NCI-H128 (cell line): ENCODE measurements around the gene PSMA7.

ENCODE experiments used
- DNase-seq: peaks from one replicate; lab custom pipeline; 2025; ENCODE audit not compliant: unreplicated experiment; lab: John Stamatoyannopoulos, UW

PSMA7 gene

GRCh38 chr20:62172666-62173065, 29.5 kb upstream of the PSMA7 start:
- no peak for DNase-seq

DNA sequence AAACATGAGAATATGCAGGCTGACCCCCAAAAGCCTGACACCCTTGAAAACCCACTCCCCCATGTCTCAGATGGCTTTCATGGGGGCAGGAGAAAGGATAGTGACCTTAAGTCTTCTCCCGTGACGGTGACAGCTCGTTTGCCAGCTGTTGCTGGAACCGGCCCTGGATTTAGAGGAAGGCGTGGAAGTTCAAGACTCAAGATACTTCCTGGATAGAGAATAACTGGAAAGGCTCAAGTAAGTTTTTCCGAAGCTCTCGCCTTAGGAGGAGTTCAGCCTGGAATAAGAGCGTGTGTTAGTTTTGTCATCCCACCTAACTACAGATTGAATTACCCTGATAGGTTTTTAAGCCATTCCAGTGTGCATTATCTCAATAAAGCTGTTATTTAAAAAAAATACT, 28.1 kb upstream of the PSMA7 start:
- DNase-seq, result no peak

GRCh38 chr20:62170536-62170935, 27.3 kb upstream of the PSMA7 start:
- DNase-seq, result no peak

- no peak for DNase-seq
These were observed 25.8 kb upstream of the PSMA7 start for GRCh38 chr20:62168890-62169435.

DNA sequence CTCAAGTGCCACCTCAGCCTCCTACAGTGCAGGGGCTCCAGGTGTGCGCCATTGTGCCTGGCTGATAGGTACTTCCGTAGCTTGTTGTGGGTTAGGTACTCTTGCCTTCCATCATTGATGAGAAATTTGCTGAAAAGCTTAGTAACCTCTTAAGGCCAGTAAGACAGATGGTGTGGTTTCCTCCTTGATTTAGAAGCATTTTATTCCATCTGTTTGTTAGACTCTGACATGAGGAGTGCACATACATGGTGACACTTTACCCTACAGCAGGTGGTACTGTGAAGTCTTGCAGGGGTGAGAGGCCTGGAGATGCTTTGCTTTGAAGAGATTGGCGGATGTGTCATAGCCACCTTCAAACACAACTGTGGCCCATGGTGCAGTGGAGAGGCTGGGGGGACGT, 24.9 kb upstream of the PSMA7 start:
- no peak for DNase-seq

GRCh38 chr20:62167474-62167873, 24.3 kb upstream of the PSMA7 start:
- DNase-seq, result no peak

DNA sequence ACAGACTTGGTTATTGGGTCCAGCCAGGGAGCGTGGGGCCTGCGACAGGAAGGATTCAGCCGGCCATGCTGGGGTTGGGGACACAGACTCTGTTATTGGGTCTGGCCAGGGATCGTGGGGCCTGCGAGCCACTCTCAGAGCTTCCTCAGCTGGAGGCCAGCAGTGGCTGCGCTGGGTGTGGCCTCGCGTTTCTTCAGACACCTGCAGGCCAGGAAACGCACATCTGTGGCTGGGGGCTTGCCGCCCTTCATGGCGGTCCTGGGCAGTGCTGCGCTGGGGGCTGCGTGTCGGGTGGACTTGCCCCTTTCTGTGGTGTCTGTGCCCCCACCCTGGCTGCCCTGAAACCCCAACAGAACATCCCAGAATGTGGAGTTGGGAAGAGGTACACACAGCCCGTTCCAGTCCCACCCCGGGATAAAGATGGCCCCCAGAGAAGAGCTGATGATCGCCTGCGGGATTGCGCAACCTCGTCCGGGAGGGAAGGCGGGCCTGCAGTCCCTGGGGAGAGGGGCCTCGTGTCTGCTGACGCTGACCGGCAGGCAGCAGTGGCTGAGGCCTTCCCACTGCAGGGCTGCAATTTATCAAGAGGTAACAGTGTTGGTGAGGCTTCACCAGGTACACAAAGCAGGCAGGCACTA, 22.7 kb upstream of the PSMA7 start:
- no peak for DNase-seq

DNA sequence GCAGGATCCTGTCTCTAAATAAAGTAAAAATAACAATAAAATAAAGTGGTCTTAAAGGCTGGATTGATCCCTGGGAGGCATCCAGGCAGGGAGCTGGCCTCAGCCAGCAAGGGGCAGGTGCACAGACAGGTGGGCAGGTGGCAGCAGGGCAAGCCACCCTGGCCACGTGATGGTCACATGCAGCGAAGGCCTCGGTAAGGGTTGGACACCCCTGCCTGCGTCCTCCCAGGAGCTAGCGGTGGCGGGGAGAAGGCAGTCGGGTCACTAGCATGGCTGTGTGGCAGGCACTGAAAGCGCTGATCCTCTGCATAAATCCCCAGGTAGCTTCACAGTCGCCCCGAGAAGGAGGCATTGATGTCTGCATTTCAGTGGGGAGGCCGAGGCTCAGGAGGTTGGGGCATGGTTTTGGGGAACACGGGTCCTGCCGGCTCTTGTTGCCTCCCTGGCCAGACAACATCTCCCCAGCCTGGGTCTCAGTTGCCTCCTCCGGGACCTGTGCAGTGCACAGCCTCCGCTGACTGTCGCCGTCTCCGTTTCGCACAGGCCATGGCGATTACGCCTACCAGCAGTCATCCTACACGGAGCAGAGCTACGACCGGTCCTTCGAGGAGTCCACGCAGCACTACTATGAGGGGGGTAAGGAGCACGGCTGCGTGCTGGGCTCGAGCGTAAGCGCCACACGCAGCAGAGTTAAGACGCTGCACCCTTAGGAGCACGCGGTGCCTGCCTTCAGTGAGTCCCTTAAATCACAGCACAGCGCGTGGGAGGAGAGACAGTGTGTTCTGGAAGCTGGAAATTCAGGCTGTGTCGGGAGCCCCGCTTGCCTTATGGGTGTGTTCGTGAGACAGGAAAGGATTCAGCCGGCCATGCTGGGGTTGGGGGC, 21.9 kb upstream of the PSMA7 start:
- DNase-seq, result no peak

DNA sequence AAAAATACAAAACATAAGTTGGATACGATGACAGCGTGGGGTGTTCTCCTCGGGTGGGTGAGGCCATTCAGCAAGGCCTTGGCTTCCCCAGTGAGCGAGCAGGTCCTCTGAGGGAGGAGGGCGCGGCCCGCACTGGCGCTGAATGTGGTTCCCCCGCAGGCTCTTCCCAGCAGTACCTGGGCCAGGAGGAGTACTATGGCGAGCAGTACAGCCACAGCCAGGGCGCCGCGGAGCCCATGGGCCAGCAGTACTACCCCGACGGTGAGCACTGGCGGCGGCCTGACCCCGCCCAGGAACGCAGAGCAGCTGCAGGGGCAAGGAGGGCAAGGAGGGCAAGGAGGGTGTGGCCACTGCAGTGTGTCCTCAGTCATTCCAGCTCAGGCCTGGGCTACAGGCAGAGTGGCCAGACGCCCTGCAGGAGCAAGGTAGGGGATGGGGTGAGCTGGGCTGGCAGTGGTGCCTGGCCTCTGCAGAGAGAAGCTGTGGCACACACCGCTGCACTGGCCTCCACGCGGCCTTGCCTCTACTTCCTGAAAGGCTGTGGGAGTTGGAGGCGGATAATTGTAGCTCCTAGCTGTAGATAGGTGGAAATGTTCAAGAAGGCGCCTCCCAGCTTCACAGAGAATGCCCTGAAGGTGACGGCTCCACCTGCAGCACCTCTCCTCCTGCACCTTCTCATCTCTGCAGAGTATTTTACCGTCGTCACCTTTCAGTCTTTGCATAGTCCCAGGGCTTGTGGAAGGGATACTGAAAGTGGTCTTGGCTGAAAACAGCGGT, 21.0 kb upstream of the PSMA7 start:
- no peak for DNase-seq

GRCh38 chr20:62163485-62163865, 20.3 kb upstream of the PSMA7 start:
- DNase-seq, result no peak

DNA sequence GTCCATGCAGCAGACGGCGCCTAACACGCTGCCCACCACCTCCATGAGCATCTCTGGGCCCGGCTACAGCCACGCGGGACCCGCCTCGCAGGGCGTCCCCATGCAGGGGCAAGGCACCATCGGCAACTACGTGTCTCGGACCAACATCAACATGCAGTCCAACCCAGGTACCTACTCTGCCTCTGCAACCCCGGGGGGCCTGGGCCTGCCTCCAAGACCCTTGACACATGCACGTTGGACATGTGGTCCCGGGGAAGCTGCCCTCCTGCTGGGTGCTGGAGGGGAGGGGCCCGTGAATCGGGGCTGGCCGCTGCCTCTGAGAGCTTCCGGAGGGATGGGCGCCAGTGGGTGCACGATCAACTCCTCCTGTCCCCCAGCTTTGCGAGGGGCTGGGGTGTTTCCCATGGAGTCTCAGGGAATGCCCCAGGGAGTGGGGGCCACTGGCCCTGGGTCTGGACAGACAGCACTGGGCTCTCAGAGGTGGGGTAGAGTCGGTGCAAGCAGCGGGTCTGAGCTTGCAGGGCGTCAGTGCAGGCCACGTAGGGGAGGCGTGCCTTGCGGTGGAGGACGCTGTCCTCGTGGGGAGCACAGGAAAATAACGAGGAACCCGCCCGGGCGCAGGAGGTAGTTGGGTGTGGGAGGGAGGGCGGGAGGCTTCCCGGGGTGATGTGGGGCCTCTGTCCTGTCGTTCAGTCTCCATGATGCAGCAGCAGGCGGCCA, 19.7 kb upstream of the PSMA7 start:
- no peak for DNase-seq

DNA sequence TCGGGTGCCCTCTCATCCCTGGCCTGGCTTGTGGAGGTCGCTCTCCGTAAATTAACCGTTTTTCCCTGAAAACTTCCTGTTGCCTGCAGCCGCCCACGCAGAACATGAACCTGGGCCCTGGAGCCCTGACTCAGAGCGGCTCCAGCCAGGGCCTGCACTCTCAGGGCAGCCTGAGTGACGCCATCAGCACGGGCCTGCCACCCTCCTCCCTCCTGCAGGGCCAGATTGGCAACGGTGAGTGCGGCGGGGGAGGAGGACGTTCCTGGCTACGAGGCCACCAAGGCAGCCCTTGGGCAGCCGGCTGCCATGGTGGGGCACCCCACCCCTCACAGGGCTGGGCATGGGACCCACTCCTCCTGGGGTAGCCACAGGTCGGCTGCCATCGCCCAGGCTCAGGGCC, 18.2 kb upstream of the PSMA7 start:
- DNase-seq, result no peak

DNA sequence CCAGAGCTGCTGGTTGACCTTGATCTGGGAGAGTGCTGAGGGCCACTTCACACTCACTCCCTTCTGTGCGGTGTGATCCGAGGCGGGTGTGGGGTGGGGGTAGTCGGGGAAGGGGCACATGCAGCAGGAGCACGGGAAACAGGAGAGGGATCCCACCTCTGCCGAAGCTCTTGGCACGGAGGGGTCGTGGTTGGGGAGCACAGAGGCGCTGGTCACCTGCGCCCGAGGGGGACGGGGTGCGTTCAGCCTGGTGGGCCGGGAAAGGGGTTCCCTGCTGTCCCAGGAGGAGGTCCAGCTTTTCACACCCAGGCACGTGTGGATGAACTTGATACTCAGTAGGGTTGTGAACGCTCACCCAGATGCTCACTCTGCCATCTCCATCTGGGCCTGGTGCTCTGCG, 17.7 kb upstream of the PSMA7 start:
- no peak for DNase-seq

- DNase-seq, result no peak
These were observed 17.1 kb upstream of the PSMA7 start for GRCh38 chr20:62160253-62160652.

- no peak for DNase-seq
These were observed 16.6 kb upstream of the PSMA7 start for GRCh38 chr20:62159839-62160238.

DNA sequence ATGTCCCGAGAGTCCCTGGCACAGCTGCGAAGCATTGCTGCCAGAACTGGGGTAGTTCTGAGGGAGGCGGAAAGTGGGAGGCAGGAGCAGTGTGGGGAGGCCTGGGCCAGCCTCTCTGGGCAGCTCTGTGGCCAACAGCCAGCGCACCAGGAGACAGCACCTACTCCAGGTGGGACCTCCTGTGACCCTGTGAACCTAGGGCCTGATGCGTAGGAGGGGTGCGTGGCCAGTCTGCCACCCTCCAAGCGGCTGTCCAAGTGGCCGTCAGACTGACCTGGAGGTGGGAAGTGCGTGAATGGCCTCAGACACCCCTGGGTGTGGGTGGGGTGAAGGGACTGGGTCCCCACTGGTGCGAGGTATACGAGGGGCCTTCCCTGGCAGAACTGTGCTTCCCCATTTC, 15.9 kb upstream of the PSMA7 start:
- DNase-seq, result no peak

DNA sequence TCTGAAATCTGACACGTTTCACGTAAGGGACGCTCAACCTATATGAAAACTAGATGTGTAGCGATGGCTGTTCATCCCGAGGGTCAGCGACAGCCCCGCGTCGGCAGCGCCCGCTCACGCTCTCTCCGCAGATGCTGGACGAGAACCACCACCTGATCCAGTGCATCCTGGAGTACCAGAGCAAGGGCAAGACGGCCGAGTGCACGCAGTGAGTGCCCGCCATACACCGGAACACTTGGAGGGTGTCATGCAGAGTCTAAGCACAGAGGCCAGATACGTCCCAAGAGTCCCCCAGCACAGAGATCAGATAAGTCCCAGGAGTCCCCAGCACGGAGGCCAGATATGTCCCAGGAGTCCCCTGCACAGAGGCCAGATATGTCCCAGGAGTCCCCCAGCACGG, 15.3 kb upstream of the PSMA7 start:
- no peak for DNase-seq

DNA sequence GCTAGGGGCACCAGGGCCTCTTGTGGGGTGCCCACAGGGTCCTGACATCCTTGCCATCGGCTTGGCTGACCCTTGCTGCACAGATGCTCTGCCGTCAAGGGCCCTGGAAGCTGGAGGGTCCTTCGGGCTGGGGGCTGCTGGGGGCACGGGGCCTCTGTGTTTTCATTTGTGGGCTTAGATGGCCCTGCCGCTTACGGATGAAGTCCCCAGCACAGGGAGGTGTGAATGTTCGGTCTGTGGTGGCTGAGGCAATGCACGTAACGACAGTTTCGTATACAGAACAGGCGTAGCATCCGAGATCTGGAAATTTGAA, 14.8 kb upstream of the PSMA7 start:
- DNase-seq, result no peak

GRCh38 chr20:62157387-62158087, 14.3 kb upstream of the PSMA7 start:
- DNase-seq, result no peak

GRCh38 chr20:62156592-62157386, 13.6 kb upstream of the PSMA7 start:
- DNase-seq, result no peak
